CD4-positive, alpha-beta T cell treated with Interleukin-15 for 1 hour (primary cell): Measurements from ENCODE around the gene EP400.

Experiments used
- DNase-seq: peaks from one replicate; pipeline ENCODE4 v3.0.0-alpha.2; 2020

Gene EP400

GRCh38 chr12:132053338-132054330 lies 103.9 kb downstream of the EP400 start:
- DNase-seq = no peak

GRCh38 chr12:132054983-132055382 lies 105.2 kb downstream of the EP400 start:
- DNase-seq = no peak

GRCh38 chr12:132055535-132056096 lies 105.9 kb downstream of the EP400 start:
- DNase-seq = no peak

DNA sequence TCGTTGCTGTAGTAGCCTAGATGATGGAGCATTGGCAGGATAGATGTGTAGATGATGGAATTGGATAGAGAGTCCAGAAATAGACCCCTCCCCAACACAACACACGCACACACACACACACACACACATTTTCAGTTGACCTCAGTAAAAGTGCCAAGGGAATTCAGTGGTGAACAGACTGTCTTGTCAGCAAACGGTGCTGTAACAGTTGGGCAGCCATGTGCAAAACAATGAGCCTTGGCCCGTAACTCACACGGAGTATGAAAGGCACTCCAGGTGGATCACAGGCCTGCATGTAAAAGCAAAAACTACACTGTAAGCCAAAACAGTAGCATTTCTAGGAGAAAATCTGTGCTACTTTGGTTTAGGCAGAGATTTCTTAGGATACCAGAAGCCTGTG lies 106.6 kb downstream of the EP400 start:
- DNase-seq = no peak

DNA sequence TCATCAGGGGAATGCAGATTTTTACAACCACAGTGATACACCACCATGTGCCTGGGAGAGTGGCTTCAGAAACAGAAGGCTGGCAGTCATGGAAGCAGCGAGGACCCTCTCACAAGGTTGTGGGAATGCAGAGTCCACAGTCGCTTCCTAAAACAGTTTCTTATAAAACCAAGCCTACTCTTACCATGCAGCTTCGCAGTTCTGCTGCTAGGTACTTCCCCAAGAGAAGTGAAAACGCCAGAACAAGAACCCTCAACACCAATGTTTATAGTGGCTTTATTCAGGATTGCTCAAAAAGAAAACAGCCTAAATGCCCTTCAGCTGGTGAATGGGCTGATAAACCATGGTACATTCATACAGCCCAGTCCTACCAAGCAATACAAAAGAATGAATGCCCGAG lies 107.2 kb downstream of the EP400 start:
- DNase-seq = no peak

DNA sequence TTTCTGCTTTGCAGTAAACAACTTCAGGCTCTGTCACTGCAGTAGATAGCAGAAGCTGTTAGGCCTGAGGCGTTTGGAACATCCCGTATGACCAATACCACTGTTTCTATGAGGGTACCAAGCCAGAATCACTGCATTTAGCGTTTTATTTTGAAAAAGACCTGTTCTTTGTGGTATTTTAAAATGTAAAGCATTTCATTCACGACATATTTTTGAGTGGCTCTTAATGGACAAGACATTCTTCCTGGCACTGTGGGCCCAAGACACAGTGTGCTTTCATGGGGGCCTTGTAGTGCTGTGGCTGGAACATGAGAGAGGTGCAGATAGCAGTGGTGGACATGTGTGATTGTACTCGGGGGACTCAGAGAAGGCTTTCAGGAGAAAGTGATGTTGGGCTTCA lies 107.9 kb downstream of the EP400 start:
- DNase-seq = no peak

DNA sequence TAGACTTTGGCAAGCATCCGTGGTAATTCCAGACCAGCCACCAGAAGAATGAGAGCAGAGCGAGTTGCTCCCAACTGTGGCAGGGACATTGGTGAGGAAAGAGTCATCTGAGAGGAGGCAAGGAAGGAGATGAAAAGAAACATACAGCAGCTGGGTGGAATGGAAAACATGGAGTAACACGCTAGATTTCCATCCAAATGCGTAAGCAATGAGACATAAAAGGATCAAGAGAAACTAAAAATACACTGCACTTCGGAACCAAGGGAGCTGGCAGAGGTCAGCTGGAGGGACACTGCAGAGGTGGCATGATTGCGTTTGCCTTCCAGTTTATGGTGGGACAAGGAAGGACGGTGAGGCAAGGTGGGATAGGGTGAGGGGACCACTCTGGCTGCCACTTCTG lies 111.5 kb downstream of the EP400 start:
- DNase-seq = no peak

DNA sequence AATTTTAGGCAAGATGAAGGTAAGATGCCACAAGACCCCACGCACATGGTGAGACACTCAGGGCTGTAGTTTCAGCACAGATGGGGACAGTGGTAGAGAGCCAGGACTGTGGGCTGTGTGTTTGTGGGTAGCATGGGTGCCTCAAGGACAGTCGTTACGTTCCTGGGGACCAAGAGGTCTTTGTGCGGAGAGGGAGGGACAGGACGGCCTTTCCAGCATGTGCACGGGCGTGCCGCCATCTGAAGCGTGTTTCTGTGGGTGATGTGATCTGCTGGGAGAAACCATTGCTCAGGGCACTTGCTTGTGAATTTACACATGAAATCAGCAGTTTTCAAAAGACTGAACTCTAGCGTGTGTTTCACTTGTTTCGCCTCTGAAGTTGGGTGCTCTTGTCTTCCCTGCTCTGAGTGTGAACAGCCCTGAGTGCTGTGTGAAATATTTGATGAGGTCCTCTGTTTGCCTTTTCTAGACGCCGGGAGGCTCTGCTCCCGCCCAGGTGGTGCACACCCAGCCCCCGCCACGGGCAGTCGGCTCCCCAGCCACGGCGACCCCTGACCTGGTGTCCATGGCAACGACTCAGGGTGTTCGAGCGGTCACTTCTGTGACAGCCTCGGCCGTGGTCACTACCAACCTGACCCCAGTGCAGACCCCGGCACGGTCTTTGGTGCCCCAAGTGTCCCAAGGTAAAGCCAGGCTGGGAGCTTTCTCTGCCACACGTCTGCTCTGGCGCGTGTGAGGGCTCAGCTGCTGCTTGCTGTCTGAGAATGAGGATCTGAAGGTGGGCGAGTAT lies 112.1 kb downstream of the EP400 start:
- DNase-seq = no peak

DNA sequence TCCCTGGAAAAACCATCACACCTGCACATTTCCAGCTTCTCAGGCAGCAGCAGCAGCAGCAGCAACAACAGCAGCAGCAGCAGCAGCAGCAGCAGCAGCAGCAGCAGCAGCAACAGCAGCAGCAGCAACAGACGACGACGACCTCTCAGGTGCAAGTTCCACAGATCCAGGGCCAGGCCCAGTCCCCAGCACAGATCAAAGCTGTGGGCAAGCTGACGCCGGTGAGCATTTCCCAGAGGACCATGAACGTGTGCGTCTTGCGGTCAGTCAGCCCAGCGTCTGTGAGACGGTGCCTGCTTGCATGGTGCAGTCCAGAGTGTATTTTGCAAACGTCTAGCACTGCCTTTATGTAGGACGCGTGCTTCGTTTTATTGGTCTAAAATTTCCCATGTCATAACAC lies 112.7 kb downstream of the EP400 start:
- DNase-seq = no peak

- DNase-seq = no peak
These were observed 113.7 kb downstream of the EP400 start for GRCh38 chr12:132063491-132063890.

- no peak for DNase-seq
These were observed 114.9 kb downstream of the EP400 start for GRCh38 chr12:132064631-132065030.

- no peak for DNase-seq
These were observed 115.5 kb downstream of the EP400 start for GRCh38 chr12:132065203-132065602.

GRCh38 chr12:132065609-132066344 lies 116.0 kb downstream of the EP400 start:
- no peak for DNase-seq

DNA sequence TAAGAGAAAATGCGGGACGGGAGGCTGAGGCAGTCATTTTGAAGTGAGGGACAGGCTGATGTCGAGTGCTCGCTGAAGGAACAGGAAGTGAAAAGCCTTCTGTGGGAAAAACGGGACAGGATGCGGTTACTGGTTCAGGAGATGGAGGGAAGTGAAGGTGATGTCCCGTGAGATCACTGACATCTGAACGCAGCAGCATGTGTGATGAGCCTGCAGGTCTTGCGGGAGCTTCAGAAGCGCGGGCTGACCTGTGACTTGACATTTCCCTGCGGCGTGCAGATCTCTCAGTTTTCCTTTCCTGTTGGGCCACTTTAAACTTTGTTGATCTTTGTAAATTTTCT lies 116.6 kb downstream of the EP400 start:
- DNase-seq = no peak

DNA sequence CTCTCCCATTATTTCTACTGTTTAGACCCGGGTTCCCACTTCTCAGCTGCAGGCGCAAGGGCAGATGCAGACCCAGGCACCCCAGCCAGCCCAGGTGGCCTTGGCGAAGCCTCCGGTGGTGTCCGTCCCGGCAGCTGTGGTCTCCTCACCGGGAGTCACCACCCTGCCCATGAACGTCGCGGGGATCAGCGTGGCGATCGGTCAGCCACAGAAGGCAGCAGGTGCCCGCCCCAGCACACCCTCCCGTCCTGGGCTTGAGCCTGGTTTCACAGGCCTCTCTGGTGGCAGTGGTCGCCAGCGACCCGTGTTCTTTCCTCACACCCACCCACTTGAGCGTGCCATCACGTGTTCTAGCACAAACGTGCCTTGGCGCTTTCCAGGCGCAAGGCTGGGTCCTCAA lies 117.0 kb downstream of the EP400 start:
- no peak for DNase-seq

DNA sequence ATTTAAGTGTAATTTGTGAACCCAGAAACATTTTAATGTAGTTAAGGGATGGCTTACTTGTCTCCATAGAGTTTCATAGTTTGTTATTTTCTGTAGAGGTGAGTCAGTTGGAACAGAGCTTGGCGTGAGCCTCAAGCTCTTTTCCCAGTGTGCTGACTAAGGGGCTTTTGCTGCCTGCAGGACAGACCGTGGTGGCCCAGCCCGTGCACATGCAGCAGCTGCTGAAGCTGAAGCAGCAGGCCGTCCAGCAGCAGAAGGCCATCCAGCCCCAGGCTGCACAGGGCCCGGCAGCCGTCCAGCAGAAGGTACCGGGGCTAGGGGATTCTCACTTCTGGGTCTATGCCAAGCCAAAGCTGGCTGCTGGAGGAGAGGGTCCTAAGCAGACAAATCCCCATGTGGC lies 117.4 kb downstream of the EP400 start:
- DNase-seq = no peak

GRCh38 chr12:132068250-132068649 lies 118.5 kb downstream of the EP400 start:
- DNase-seq = no peak

DNA sequence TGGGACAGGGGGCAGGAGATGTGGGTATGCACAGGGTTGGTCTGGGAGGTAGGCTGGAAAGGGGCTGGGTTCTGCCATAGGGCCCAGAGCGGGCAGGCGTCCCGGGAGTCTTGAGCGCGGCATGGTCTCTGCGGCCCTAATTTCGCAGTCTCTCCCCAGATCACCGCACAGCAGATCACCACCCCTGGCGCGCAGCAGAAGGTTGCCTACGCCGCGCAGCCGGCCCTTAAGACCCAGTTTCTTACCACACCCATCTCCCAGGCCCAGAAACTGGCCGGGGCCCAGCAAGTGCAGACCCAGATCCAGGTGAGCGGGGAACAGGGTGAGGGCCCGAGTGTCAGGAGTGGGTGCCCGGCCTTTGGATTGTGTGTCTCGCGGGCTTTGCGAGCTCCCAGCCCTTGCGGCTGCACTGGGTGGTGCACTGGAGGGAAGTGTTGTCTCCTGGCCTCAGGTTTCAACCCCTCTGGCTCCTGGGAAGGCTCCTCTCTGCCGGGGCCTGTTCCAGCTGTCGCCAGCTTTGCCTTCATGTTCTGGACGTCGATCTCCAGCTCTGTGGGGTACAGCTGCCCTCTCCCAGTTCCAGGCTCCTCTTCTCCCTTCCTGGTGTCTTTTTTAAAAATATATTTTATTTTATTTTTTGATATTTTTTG lies 119.7 kb downstream of the EP400 start:
- DNase-seq = no peak

- DNase-seq = no peak
These were observed 120.6 kb downstream of the EP400 start for GRCh38 chr12:132070298-132070697.

- no peak for DNase-seq
These were observed 121.5 kb downstream of the EP400 start for GRCh38 chr12:132071040-132071810.

- DNase-seq = no peak
These were observed 122.2 kb downstream of the EP400 start for GRCh38 chr12:132071830-132072384.
